SU-DHL-6 (cell line): ENCODE data around the gene RALGPS1.

ENCODE experiments used
- H2AFZ ChIP-seq: fragments of 200-600 bp; sonication (generic); 2 replicates; pipeline ENCODE4 v1.6.1; 2014; ENCODE audit warnings: low read depth, mild to moderate bottlenecking, moderate library complexity, mixed read lengths, antibody characterized with exemption, low read length; ENCODE audit not compliant: severe bottlenecking
- H3F3A ChIP-seq: fragments of 200-600 bp; shearing (Covaris generic); 2 replicates; pipeline ENCODE4 v1.6.0; 2016; ENCODE audit warnings: antibody characterized with exemption, mild to moderate bottlenecking; ENCODE audit not compliant: insufficient read depth
- H3K27ac ChIP-seq: fragments of 200-600 bp; sonication (generic); 2 replicates; pipeline ENCODE4 v1.5.1; 2016; ENCODE audit warnings: low read depth, mild to moderate bottlenecking, low read length, moderate library complexity, mixed read lengths
- H3K27me3 ChIP-seq: fragments of 200-600 bp; sonication (generic), shearing (Covaris generic); 2 replicates; pipeline ENCODE4 v1.6.0; 2014; ENCODE audit warnings: mild to moderate bottlenecking, low read length
- H3K36me3 ChIP-seq: fragments of 200-600 bp; sonication (generic); 2 replicates; pipeline ENCODE4 v1.6.1; 2014; ENCODE audit warnings: mild to moderate bottlenecking, low read length, mixed read lengths
- H3K4me2 ChIP-seq: fragments of 300-600, 200-600 bp; shearing (Covaris generic), sonication (generic); 2 replicates; pipeline ENCODE4 v1.6.0; 2014; ENCODE audit warnings: low read length, low read depth, mild to moderate bottlenecking; ENCODE audit not compliant: poor library complexity, severe bottlenecking
- H3K4me3 ChIP-seq: fragments of 200-600 bp; sonication (generic); 2 replicates; pipeline ENCODE4 v1.5.1; 2014; ENCODE audit warnings: antibody characterized with exemption, low read length, mild to moderate bottlenecking, mixed read lengths; ENCODE audit not compliant: insufficient read depth, poor library complexity, severe bottlenecking
- H3K79me2 ChIP-seq: fragments of 200-600 bp; sonication (generic); 2 replicates; pipeline ENCODE4 v1.6.1; 2014; ENCODE audit warnings: mild to moderate bottlenecking, low read length, moderate library complexity; ENCODE audit not compliant: insufficient read depth
- H3K9ac ChIP-seq: fragments of 200-600 bp; sonication (generic); 2 replicates; pipeline ENCODE4 v1.7.0; 2014; ENCODE audit warnings: mild to moderate bottlenecking, low read length
- H3K9me2 ChIP-seq: fragments of 200-600 bp; sonication (generic); replicated peaks from 2 replicates; pipeline ENCODE4 v1.6.1; 2014; ENCODE audit warnings: low read length; ENCODE audit not compliant: insufficient read depth
- H3K9me3 ChIP-seq: fragments of 200-600 bp; sonication (generic); 2 replicates; pipeline ENCODE4 v1.6.1; 2014; ENCODE audit warnings: low read length, mixed read lengths; ENCODE audit not compliant: insufficient read depth
- H4K20me1 ChIP-seq: fragments of 200-600 bp; sonication (generic); 2 replicates; pipeline ENCODE4 v1.6.1; 2014; ENCODE audit warnings: low read depth, mild to moderate bottlenecking, antibody characterized with exemption, low read length, moderate library complexity, mixed read lengths
- EZH2phosphoT487 ChIP-seq: fragments of 200-600 bp; sonication (generic), shearing (Covaris generic); conservative IDR thresholded peaks from 2 replicates; pipeline ENCODE4 v1.6.1; 2018; ENCODE audit warnings: mild to moderate bottlenecking, antibody characterized with exemption, low read length, moderate library complexity, mixed read lengths
- TF ChIP-seq, protein P1 (sequence below): fragments of 200-600 bp; sonication (generic); IDR thresholded peaks from one replicate; pipeline ENCODE4 v1.5.1; 2017; ENCODE audit warnings: antibody characterized with exemption, mild to moderate bottlenecking, low read length, moderate library complexity; ENCODE audit not compliant: insufficient read depth, poor library complexity, severe bottlenecking

Gene RALGPS1

DNA sequence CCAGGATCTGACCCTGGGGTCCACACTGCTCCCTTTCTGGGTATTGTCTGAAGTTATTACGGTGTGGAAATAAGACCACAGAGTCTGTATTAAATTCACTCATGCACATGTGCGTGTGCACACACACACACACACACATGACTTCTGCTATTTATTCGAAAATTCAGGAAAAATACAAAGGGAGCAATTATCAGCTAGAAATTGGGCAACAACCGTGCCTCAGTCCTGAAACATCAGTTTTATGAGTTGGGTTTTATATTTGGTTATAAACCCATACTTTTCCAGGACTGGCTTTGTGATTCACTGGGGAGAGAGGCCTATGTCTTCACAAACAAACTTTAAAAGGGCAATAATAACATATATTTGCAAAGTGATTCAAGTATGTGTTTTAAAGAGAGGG, 117.7 kb downstream of the RALGPS1 start:
- H3K27me3 ChIP-seq: no peaks in the 10 kb centered on the region
- TF ChIP-seq, protein P1, sequence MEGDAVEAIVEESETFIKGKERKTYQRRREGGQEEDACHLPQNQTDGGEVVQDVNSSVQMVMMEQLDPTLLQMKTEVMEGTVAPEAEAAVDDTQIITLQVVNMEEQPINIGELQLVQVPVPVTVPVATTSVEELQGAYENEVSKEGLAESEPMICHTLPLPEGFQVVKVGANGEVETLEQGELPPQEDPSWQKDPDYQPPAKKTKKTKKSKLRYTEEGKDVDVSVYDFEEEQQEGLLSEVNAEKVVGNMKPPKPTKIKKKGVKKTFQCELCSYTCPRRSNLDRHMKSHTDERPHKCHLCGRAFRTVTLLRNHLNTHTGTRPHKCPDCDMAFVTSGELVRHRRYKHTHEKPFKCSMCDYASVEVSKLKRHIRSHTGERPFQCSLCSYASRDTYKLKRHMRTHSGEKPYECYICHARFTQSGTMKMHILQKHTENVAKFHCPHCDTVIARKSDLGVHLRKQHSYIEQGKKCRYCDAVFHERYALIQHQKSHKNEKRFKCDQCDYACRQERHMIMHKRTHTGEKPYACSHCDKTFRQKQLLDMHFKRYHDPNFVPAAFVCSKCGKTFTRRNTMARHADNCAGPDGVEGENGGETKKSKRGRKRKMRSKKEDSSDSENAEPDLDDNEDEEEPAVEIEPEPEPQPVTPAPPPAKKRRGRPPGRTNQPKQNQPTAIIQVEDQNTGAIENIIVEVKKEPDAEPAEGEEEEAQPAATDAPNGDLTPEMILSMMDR: no peak
- TF ChIP-seq EZH2phosphoT487: no peak

DNA sequence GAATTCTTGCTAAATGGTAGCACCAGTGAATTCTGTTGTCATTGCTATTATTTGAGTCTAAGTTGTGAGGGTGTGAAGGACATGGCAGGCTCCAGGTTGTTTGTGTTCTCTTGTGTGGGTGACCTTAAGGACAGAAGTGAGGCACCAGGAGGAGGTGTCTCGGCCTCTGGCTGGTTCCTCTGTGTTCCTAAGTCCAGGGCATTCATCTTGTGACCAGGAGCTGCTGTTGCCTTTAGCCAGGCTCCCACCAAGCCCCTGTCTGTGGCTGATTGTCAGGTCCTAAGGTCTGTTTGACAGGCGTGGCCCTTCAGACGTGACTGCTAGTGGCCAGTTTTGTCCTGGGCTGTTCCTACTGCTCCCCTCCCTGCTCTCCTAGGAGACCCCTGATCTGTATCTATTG, 118.5 kb downstream of the RALGPS1 start:
- H3K4me2 ChIP-seq: no peak overlapping the region
- H3K27ac ChIP-seq: no peak overlapping the region
- H3K4me3 ChIP-seq: no peak overlapping the region
- H3F3A ChIP-seq: no peaks in the 10 kb centered on the region
- no peaks in the 10 kb centered on the region for H3K9me3 ChIP-seq
- no peaks in the 10 kb centered on the region for H3K36me3 ChIP-seq
- no peak overlapping the region for H2AFZ ChIP-seq
- no peaks in the 10 kb centered on the region for H3K27me3 ChIP-seq
- no peaks in the 10 kb centered on the region for H3K9me2 ChIP-seq
- no peak overlapping the region for H3K9ac ChIP-seq
- H4K20me1 ChIP-seq: no peaks in the 10 kb centered on the region
- TF ChIP-seq EZH2phosphoT487: no peak
- TF ChIP-seq, protein P1: no peak
- H3K79me2 ChIP-seq: no peaks in the 10 kb centered on the region

More for the DNA sequence above, 117.7 kb downstream of the RALGPS1 start:
- H3K9me3 ChIP-seq: no peaks in the 10 kb centered on the region
- H3K36me3 ChIP-seq: no peaks in the 10 kb centered on the region
- H3K9ac ChIP-seq: no peak overlapping the region
- H3F3A ChIP-seq: no peaks in the 10 kb centered on the region
- no peaks in the 10 kb centered on the region for H4K20me1 ChIP-seq
- no peak overlapping the region for H3K4me2 ChIP-seq
- H3K79me2 ChIP-seq: no peaks in the 10 kb centered on the region
- no peaks in the 10 kb centered on the region for H3K9me2 ChIP-seq
- H3K27ac ChIP-seq: no peak overlapping the region
- H3K4me3 ChIP-seq: no peak overlapping the region
- H2AFZ ChIP-seq: no peak overlapping the region

DNA sequence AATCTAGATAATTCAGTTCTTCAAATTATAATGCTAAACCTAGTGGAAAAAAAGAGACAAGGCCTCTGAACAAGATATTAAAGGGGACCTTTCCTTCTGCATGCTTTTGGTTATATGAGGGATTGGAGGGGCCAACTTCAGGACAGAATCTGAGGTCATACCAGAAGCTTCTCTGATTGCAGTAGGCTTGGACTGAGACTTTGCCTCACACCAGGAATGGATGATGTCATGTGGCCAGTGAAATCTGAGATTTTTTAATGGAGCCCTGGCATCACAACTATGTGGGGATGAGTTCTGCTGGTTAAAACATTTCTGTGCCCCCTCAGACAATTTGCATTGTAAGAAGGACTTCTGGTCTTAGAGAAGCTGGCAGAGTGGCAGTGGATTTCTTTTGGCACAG, 119.2 kb downstream of the RALGPS1 start:
- Histone ChIP-seq H3K4me3 (no peak overlapping the region), H3K27ac (no peak overlapping the region), H3K9me3 (no peaks in the 10 kb centered on the region), H3F3A (no peaks in the 10 kb centered on the region), H3K4me2 (no peak overlapping the region), H3K36me3 (no peaks in the 10 kb centered on the region), H3K9me2 (no peaks in the 10 kb centered on the region), H3K9ac (no peak overlapping the region), H4K20me1 (no peaks in the 10 kb centered on the region), H3K27me3 (no peaks in the 10 kb centered on the region), H2AFZ (no peak overlapping the region), H3K79me2 (no peaks in the 10 kb centered on the region)
- no peak for TF ChIP-seq EZH2phosphoT487
- TF ChIP-seq, protein P1: no peak
